Measurements from ENCODE around the gene UGT8.

Gene UGT8, protein sequence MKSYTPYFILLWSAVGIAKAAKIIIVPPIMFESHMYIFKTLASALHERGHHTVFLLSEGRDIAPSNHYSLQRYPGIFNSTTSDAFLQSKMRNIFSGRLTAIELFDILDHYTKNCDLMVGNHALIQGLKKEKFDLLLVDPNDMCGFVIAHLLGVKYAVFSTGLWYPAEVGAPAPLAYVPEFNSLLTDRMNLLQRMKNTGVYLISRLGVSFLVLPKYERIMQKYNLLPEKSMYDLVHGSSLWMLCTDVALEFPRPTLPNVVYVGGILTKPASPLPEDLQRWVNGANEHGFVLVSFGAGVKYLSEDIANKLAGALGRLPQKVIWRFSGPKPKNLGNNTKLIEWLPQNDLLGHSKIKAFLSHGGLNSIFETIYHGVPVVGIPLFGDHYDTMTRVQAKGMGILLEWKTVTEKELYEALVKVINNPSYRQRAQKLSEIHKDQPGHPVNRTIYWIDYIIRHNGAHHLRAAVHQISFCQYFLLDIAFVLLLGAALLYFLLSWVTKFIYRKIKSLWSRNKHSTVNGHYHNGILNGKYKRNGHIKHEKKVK

GRCh38 chr4:114598191-114599121, at the start of gene UGT8:
Gene UGT8 (plus strand): TSS chr4:114598807. CDS start chr4:114622881, 24,074 bp downstream.
- Histone ChIP-seq H3K9ac (peak within 1 kb of the TSS; percentile 73; the same call in 1 of the 2 replicates), H3K4me1 (ENCODE audit: low read depth, poor library complexity, severe bottlenecking) (peaks cover 40% of the 10 kb centered on the region), H3K4me2 (peak within 1 kb of the TSS; percentile 84), H3K4me3 (IDR thresholded peaks at IDR 0.05; ENCODE audit: insufficient read depth, low read depth, low read length) (peak within 1 kb of the TSS; percentile 39), H4K20me1 (ENCODE audit: insufficient read depth) (0 out of 2 replicates have a peak, but pooled peaks cover 7% of the 10 kb centered on the region), H3K79me2 (ENCODE audit: insufficient read depth, low read depth) (peaks cover 40% of the 10 kb centered on the region), H3K36me3 (ENCODE audit: insufficient read depth) (no peaks in the 10 kb centered on the region), H3K27me3 (ENCODE audit: insufficient read depth, low read depth) (no peaks in the 10 kb centered on the region), H2AFZ (ENCODE audit: low read depth) (peak within 1 kb of the TSS; percentile 97), H3K27ac (peak within 1 kb of the TSS; percentile 69)
- TF ChIP-seq CTCF (conservative IDR thresholded peaks at IDR 0.05; ENCODE audit: low read depth, low read length), result no peak

GRCh38 chr4:114549638-114550037, 49.0 kb upstream of the UGT8 start:
- Histone ChIP-seq H3K27ac (no peak overlapping the region), H3K27me3 (ENCODE audit: insufficient read depth, low read depth) (no peaks in the 10 kb centered on the region), H3K4me2 (no peak overlapping the region), H3K36me3 (ENCODE audit: insufficient read depth) (no peaks in the 10 kb centered on the region), H3K79me2 (ENCODE audit: insufficient read depth, low read depth) (no peaks in the 10 kb centered on the region), H3K9ac (no peak overlapping the region), H3K4me3 (IDR thresholded peaks at IDR 0.05; ENCODE audit: insufficient read depth, low read depth, low read length) (no peak overlapping the region), H4K20me1 (ENCODE audit: insufficient read depth) (no peaks in the 10 kb centered on the region), H3K4me1 (ENCODE audit: low read depth, poor library complexity, severe bottlenecking) (no peaks in the 10 kb centered on the region), H2AFZ (ENCODE audit: low read depth) (no peak overlapping the region)
- TF ChIP-seq CTCF (conservative IDR thresholded peaks at IDR 0.05; ENCODE audit: low read depth, low read length), result no peak

- TF ChIP-seq CTCF (conservative IDR thresholded peaks at IDR 0.05; ENCODE audit: low read depth, low read length), result no peak
- no peak overlapping the region for H2AFZ ChIP-seq (ENCODE audit: low read depth)
- no peaks in the 10 kb centered on the region for H3K27me3 ChIP-seq (ENCODE audit: insufficient read depth, low read depth)
- H3K36me3 ChIP-seq (ENCODE audit: insufficient read depth), result no peaks in the 10 kb centered on the region
- H4K20me1 ChIP-seq (ENCODE audit: insufficient read depth), result no peaks in the 10 kb centered on the region
- H3K9ac ChIP-seq, result no peak overlapping the region
- no peaks in the 10 kb centered on the region for H3K4me1 ChIP-seq (ENCODE audit: low read depth, poor library complexity, severe bottlenecking)
- no peak overlapping the region for H3K4me2 ChIP-seq
- no peak overlapping the region for H3K4me3 ChIP-seq (IDR thresholded peaks at IDR 0.05; ENCODE audit: insufficient read depth, low read depth, low read length)
- H3K79me2 ChIP-seq (ENCODE audit: insufficient read depth, low read depth), result no peaks in the 10 kb centered on the region
- no peak overlapping the region for H3K27ac ChIP-seq
Measured at GRCh38 chr4:114558446-114559020, 40.1 kb upstream of the UGT8 start.

DNA sequence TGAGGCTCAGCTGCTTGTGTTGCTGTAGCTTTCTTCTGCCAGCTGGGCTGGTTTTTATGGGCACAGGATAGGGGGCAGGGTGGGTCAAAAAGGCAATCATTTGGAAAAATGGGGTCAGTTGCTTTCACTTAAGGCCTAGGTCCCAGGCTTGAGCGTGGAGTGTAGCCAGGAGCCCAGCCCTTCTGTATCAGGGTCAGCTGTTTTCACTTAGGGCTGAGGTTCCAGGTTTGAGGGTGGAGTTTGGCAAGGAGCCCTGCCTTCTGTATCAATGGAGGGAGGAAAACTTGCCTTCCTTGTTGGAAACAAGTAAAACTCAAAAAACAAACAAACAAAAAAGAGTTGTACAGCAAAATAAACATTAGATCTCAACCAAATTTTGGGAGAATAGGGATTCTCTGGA, 37.0 kb upstream of the UGT8 start:
- H3K4me2 ChIP-seq, result no peak overlapping the region
- H3K9ac ChIP-seq, result no peak overlapping the region
- no peak for TF ChIP-seq CTCF (conservative IDR thresholded peaks at IDR 0.05; ENCODE audit: low read depth, low read length)
- no peaks in the 10 kb centered on the region for H3K36me3 ChIP-seq (ENCODE audit: insufficient read depth)
- no peak overlapping the region for H3K4me3 ChIP-seq (IDR thresholded peaks at IDR 0.05; ENCODE audit: insufficient read depth, low read depth, low read length)
- no peaks in the 10 kb centered on the region for H3K27me3 ChIP-seq (ENCODE audit: insufficient read depth, low read depth)
- H2AFZ ChIP-seq (ENCODE audit: low read depth), result no peak overlapping the region
- no peaks in the 10 kb centered on the region for H3K4me1 ChIP-seq (ENCODE audit: low read depth, poor library complexity, severe bottlenecking)
- H3K27ac ChIP-seq, result no peak overlapping the region
- H3K79me2 ChIP-seq (ENCODE audit: insufficient read depth, low read depth), result no peaks in the 10 kb centered on the region
- no peaks in the 10 kb centered on the region for H4K20me1 ChIP-seq (ENCODE audit: insufficient read depth)

All from KMS-11 (cell line).